MV-4-11 (cell line): ENCODE results near the gene ESAM.

Experiments
- DNase-seq: peaks from one replicate; lab custom pipeline; 2025; lab: John Stamatoyannopoulos, UW

Gene ESAM

DNA sequence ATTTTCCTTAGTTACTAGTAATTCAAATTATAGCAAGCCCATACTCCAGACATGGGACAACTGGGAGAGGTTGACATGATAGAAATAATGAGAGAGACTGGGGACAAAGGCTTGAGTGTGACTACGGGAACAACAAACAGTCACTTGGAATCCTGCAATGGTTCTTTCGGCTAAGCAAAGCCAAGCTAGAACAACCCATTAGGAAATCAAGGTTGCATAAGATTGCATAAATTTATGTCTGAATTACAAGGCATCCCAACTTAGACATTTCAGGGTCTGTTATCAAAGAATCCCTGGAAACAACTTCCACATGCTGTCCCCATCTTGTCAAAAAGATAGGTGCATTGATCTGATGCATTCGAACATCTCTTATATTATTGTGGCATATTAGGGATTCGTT, 32.5 kb downstream of the ESAM start:
- DNase-seq, result no peak

DNA sequence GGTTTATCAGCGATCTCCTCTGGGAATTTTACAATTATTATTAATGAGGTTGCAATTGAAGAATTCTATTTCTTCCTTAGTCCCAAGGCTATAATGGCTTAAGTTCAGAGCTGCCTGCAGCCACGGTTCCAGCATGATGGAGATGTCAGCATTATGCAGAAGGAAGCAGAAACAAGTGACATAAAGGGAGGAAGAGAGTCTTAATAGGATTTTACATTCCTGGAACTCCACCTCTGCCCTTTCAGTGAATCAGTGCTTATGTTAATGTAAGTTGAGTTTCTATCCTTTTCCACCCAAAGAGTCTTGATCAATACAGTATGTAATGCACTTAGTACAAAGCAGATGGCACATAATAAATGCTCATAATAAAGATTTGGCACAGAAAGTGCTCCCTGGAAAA, 34.0 kb downstream of the ESAM start:
- no peak for DNase-seq

DNA sequence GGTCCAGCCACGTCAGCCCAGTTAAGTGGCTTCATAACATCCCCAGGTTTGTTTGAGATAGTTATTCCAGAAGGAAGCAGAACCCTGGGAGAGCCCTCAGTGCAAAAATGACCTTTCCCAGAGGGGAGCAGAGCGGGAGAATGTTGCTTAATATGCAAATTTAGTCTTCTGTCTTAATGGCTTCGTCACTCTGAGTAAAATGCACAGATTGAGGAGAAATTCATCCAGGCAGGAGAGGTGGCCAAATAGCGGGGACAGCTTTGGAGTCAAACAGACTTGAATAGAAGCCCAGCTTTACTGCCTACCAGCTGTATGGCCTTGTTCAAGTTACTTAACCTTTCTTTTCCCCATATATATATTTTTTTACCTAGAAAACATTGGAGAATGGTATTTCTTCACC, 34.6 kb downstream of the ESAM start:
- DNase-seq, result no peak

DNA sequence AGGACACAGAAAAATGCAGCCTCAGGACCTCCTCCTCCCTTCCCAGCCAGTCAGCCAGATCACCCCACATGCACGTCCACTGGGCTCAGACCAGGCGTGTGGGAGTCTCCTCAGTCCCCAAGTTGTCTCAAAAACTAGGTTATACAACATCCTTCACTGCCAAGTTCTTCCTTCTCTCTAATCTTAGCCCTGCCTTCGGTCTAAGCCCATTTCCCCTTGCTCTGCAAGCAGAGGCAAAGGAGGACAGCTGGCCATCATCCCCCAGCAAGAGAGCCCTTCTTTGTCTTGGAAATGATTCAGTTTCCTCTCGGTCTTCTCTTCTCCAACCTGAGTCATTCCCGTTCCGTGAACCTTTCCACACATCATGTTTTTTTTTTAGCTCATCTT, 36.4 kb downstream of the ESAM start:
- peak; percentile 53 for DNase-seq

DNA sequence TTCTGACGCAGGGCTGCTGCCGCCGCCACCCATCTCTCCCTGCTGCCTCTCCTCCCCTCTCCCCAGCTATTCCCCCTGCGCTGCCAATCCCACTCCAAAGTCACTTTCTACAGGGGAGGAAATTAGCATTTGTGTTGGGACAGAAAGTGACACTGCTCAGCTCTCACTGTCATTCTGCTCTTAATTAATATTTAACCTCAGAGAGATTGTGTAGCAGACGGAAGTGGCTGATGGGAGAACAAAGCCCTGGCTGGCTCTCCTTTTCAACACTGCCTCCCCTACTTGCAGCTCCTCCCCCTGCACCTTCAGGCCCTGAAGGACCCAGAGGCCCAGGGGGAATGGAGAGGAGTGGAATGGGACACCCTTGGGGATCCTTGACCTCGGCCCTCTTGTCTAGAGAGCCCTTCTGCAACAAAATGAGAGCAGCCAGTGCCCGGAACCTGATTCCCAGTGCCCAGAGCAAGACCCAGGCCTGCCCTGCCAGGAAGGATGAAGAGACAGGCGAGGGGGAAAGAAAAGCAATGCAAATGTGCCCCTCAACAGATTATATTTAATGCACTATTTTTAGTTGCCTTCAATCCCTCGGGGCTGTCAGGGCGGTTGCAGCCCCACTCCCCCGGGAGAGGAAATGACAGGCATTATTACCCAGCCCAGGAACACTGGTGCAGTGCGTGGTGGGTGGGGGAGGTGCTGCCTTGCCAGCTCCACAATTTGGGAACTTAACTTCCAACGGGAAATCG, 36.9 kb downstream of the ESAM start:
- DNase-seq, result no peak

DNA sequence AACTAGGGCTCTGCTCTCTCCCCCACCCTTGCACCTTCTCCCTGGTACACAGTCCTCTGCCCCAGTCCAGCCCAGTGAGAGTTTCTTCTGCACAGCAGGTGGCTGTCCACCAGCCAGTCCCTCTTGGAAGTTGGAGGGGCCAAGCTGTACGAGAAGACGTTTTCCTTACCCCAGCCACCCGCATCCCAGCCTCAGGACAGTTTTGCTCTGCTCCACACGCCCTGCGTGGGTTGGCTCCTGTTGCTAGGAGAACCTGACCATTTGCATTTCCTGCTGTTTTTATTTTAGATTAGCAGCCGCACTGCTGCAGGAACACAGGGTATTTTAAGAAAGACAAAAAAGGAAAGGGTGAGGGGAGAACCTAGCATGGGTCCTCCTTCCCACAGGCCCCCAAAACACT, 39.9 kb downstream of the ESAM start:
- no peak for DNase-seq

DNA sequence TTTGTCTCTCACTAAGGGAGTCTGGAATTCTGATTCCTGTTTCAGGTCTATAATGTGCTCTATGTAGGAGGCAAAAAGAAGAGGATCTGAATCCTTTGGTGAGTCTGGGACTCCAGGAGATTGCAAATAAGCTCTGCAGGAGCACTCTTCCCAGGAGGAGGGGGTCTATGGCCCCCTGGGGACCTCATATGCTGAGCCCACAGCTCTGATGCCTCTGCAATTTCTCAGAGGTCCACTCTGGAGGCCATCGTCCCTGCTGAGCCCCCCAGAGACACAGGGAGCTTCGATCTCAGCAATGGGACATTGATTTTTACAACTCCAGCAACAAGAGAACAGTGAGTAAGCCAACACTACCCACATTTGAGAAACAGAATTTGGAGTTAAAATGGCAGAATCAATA, 42.6 kb downstream of the ESAM start:
- DNase-seq, result no peak

DNA sequence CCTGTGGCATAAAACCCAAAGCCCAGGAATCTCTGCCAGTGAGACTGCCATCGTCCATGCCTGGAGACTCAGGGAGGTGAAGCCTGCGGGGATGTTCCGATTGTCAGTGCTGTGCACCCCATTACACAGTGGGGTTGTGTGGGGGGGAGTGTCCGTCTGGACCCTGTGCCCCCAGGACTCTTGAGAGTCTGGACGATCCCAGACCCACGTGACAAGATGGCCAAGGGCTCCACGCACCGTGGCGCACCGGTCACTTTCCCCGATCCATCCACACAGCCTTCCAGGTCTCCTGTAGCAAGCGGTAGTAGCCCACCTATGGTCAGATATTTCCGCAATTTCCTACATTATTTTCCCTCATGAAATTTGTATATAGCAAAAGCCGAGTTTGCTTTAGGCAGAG, 43.3 kb downstream of the ESAM start:
- DNase-seq, result no peak

GRCh38 chr11:124717786-124718651, 44.1 kb downstream of the ESAM start:
- peak; percentile 52 for DNase-seq

DNA sequence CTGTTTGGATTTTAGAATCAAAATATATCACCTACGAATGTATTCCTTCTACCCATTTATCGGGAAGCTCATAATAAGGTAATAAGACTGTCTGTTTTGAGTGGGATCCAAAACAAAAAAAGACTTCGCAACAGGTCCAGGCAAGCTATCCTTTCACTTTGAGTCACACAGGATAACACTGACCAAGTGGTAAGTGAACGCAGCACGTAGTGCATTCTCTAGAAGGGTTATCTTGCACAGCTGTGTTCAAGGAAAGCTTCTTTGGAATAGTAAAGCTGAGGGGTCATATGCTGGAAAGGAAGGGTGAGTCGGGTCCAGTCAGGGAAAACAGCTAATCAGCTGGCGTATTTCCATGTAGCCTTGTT, 44.7 kb downstream of the ESAM start:
- no peak for DNase-seq

- DNase-seq, result no peak
Observed at GRCh38 chr11:124716591-124716990, 45.5 kb downstream of the ESAM start.

DNA sequence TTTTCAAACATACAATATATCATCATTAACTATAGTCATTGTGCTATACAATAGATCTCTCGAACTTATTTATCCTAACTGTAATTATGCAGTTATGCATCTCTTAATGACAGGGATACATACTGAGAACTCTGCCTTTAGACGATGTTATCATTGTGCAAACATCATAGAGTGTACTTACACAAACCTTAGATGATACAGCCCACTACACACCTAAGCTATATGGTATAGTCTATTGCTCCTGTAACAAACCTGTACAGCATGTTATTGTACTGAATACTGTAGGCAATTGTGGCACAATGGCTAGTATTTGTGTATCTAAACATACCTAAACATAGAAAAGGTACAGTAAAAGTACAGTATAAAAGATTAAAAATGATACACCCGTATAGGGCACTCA, 49.7 kb downstream of the ESAM start:
- DNase-seq, result no peak

GRCh38 chr11:124707829-124708228, 54.3 kb downstream of the ESAM start:
- no peak for DNase-seq
